Breast epithelium (tissue), 3 donors: ENCODE measurements around the gene GLDN.

Source experiments
- POLR2A ChIP-seq: fragments of 450-650 bp; IDR thresholded peaks from one replicate; pipeline ENCODE4 v1.6.1; 2016; ENCODE audit warnings: antibody characterized with exemption, mild to moderate bottlenecking, moderate library complexity
- POLR2AphosphoS5 ChIP-seq, 3 donors: sonication (generic); formaldehyde crosslinking; IDR thresholded peaks; one replicate each; pipeline ENCODE4 v1.6.1; 2017; ENCODE audit warnings: antibody characterized with exemption in 3 of 3
- TF ChIP-seq, protein P1 (sequence below), 3 donors: fragments of 450-650 bp; IDR thresholded peaks; one replicate each; pipeline ENCODE4 v1.5.1; 2016 to 2017; ENCODE audit warnings: antibody characterized with exemption in 3 of 3, mild to moderate bottlenecking in 3 of 3, moderate library complexity in 3 of 3

DNA sequence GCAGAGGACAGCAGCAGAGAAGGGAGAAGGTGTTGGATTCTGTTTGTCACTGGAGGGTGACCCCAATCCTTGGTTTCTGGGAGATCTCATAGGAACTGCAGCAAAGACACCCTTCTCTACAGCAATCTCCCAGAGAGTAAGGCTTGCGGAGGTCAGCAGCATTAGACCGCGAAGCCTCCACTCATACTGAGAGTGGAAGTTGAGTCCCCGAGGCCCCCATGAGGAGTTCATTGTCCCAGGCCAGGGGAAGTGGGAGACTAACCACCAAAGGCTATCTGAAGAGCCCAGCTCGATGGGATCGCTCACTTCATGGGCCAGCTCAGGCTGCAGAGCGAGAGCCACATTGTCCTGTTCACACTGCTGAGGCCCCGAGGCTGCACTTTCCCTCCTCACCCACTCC is 44.6 kb downstream of the GLDN start:
- TF ChIP-seq, protein P1, sequence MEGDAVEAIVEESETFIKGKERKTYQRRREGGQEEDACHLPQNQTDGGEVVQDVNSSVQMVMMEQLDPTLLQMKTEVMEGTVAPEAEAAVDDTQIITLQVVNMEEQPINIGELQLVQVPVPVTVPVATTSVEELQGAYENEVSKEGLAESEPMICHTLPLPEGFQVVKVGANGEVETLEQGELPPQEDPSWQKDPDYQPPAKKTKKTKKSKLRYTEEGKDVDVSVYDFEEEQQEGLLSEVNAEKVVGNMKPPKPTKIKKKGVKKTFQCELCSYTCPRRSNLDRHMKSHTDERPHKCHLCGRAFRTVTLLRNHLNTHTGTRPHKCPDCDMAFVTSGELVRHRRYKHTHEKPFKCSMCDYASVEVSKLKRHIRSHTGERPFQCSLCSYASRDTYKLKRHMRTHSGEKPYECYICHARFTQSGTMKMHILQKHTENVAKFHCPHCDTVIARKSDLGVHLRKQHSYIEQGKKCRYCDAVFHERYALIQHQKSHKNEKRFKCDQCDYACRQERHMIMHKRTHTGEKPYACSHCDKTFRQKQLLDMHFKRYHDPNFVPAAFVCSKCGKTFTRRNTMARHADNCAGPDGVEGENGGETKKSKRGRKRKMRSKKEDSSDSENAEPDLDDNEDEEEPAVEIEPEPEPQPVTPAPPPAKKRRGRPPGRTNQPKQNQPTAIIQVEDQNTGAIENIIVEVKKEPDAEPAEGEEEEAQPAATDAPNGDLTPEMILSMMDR (IDR thresholded peaks at IDR 0.05), result no peak
- TF ChIP-seq POLR2AphosphoS5 (IDR thresholded peaks at IDR 0.05) (no peak), POLR2A (no peak)
